NB4 (cell line): ENCODE data around the gene PDE4B.

Experiments used
- MYC ChIP-seq: IDR thresholded peaks from 2 replicates; pipeline ENCODE4 v1.6.1; 2011; ENCODE audit warnings: low read depth, low read length
- POLR2A ChIP-seq: IDR thresholded peaks from 2 replicates; pipeline ENCODE4 v1.6.1; 2011; ENCODE audit warnings: mild to moderate bottlenecking; ENCODE audit not compliant: insufficient read length; ENCODE audit errors: extremely low read depth
- TF ChIP-seq, protein P1 (sequence below): IDR thresholded peaks from one replicate; pipeline ENCODE4 v1.5.1; 2012; ENCODE audit warnings: low read depth, low read length

DNA sequence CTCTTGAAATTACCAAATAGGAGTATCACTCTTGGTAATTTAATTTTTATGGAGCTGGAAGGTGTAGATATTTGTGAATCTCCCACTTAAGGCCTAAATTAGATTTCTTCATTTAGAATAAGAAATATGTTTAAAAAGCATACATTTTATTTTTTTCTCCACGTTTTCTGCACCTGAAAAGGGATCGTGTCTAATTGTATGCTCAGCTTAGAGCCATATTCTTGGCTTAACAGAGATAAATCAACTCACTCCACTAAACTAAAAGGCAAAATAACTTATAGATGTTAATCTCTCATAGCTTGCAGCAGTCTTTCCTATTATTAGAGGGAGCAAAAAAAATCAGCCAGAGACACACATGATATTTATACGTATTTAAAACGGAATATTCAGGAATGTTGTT is 404.4 kb downstream of the PDE4B start:
- TF ChIP-seq POLR2A (no peak), MYC (no peak)
- TF ChIP-seq, protein P1, sequence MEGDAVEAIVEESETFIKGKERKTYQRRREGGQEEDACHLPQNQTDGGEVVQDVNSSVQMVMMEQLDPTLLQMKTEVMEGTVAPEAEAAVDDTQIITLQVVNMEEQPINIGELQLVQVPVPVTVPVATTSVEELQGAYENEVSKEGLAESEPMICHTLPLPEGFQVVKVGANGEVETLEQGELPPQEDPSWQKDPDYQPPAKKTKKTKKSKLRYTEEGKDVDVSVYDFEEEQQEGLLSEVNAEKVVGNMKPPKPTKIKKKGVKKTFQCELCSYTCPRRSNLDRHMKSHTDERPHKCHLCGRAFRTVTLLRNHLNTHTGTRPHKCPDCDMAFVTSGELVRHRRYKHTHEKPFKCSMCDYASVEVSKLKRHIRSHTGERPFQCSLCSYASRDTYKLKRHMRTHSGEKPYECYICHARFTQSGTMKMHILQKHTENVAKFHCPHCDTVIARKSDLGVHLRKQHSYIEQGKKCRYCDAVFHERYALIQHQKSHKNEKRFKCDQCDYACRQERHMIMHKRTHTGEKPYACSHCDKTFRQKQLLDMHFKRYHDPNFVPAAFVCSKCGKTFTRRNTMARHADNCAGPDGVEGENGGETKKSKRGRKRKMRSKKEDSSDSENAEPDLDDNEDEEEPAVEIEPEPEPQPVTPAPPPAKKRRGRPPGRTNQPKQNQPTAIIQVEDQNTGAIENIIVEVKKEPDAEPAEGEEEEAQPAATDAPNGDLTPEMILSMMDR = no peak
